Right hindlimb (tissue), 1 donor: ENCODE data around the gene BEAN1.

Experiments
- DNase-seq: peaks from one replicate; pipeline ENCODE4 v3.0.0-alpha.2; 2018

BEAN1 gene

GRCh38 chr16:66427036-66427860 lies at the start of gene BEAN1:
Gene BEAN1 (plus strand): TSS chr16:66427295. CDS start chr16:66437677, 10,382 bp downstream.
- DNase-seq, result peak; percentile 47

GRCh38 chr16:66377324-66377723 lies 49.8 kb upstream of the BEAN1 start:
- DNase-seq, result no peak

- DNase-seq, result no peak
Measured at GRCh38 chr16:66378741-66379570, 48.1 kb upstream of the BEAN1 start.

GRCh38 chr16:66379571-66379941 lies 47.5 kb upstream of the BEAN1 start:
- no peak for DNase-seq

- DNase-seq, result no peak
Measured at GRCh38 chr16:66380421-66380820, 46.7 kb upstream of the BEAN1 start.

- no peak for DNase-seq
Measured at GRCh38 chr16:66381585-66382170, 45.4 kb upstream of the BEAN1 start.

GRCh38 chr16:66382171-66382965 lies 44.7 kb upstream of the BEAN1 start:
- no peak for DNase-seq

GRCh38 chr16:66382966-66383299 lies 44.2 kb upstream of the BEAN1 start:
- no peak for DNase-seq

GRCh38 chr16:66383551-66383950 lies 43.5 kb upstream of the BEAN1 start:
- DNase-seq, result no peak

- no peak for DNase-seq
Measured at GRCh38 chr16:66385415-66385814, 41.7 kb upstream of the BEAN1 start.

- DNase-seq, result no peak
Measured at GRCh38 chr16:66386629-66387622, 40.2 kb upstream of the BEAN1 start.

GRCh38 chr16:66387817-66388332 lies 39.2 kb upstream of the BEAN1 start:
- DNase-seq, result no peak

GRCh38 chr16:66388350-66389139 lies 38.5 kb upstream of the BEAN1 start:
- no peak for DNase-seq

- DNase-seq, result no peak
Measured at GRCh38 chr16:66389256-66390176, 37.6 kb upstream of the BEAN1 start.

- no peak for DNase-seq
Measured at GRCh38 chr16:66390346-66391108, 36.6 kb upstream of the BEAN1 start.

GRCh38 chr16:66391726-66392670 lies 35.1 kb upstream of the BEAN1 start:
- no peak for DNase-seq

GRCh38 chr16:66395806-66396555 lies 31.1 kb upstream of the BEAN1 start:
- DNase-seq, result no peak
